ENCODE data around the gene LHX2. TPM values are rescaled to one million over a fixed set of nuclear protein-coding genes. Genes with fewer than 3 reads are reported as not detected.

Gene LHX2
- total and polyA plus RNA-seq, 8 donors = not detected

DNA sequence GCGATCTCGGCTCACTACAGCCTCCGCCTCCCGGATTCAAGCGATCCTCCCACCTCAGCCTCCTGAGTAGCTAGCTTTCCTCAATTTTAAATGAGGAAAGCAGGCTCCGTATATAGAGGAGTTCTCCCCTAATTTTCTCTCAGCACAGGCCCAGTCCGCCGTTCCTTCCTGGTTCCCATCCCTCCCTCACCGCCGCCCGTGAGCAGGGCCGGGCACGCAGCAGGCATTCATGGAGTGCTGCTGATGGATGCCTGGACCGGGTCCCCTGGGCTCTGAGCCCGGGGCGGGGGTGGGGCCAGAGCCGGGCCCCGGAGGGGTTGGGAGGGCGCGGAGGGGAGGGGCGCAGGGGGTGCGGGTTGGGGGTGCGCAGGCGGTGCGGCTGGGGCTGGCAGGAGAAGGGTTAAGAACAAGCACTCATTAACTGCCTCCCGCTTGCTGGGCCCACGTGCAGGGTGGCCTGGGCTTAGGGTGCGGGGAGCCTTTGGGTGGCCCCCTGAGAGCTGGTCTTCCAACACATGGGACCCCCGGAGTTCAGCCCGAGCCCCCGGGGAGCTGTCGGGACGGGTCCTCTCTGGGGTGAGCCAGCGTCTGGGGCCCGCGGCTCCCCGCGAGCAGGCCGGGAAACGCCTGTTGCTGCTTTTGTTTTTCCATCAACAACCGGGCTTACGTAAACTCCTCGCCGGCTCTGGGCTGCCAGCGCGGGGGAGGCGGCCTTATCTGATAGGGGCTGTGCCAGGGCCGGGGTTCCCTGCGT lies 33.7 kb downstream of the LHX2 start:
- intact Hi-C loops (cut with DNase I) = no loop called here
- FAIRE-seq (no peak), ATAC-seq (peak; percentile 59 to 84 (median 66)), DNase-seq (peak in 5 of 6 donors; percentile 19 to 74 (median 44))
- whole genome bisulfite sequencing, 2 donors = 11% methylated on average over 48 to 49 of the region's 49 CpGs
- Histone ChIP-seq H3K9me3 (no peaks in the 10 kb centered on the region), H3K27ac (no peak overlapping the region), H3K4me1 (peaks cover 0 to 7% (median 4%) of the 10 kb centered on the region in 3 donors), H3K4me3 (peak overlapping the region in 2 of 4 donors; percentile 21 to 23), H3K27me3 (peaks cover 0 to 10% (median 0%) of the 10 kb centered on the region in 4 donors), H3K36me3 (no peaks in the 10 kb centered on the region)
- TF ChIP-seq, protein P1, sequence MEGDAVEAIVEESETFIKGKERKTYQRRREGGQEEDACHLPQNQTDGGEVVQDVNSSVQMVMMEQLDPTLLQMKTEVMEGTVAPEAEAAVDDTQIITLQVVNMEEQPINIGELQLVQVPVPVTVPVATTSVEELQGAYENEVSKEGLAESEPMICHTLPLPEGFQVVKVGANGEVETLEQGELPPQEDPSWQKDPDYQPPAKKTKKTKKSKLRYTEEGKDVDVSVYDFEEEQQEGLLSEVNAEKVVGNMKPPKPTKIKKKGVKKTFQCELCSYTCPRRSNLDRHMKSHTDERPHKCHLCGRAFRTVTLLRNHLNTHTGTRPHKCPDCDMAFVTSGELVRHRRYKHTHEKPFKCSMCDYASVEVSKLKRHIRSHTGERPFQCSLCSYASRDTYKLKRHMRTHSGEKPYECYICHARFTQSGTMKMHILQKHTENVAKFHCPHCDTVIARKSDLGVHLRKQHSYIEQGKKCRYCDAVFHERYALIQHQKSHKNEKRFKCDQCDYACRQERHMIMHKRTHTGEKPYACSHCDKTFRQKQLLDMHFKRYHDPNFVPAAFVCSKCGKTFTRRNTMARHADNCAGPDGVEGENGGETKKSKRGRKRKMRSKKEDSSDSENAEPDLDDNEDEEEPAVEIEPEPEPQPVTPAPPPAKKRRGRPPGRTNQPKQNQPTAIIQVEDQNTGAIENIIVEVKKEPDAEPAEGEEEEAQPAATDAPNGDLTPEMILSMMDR (IDR thresholded peaks at IDR 0.05) = no peak

GRCh38 chr9:124045830-124046177 lies 34.2 kb downstream of the LHX2 start:
- Histone ChIP-seq H3K4me1 (peaks cover 0 to 6% (median 4%) of the 10 kb centered on the region in 3 donors), H3K27ac (no peak overlapping the region), H3K27me3 (peaks cover 0 to 10% (median 0%) of the 10 kb centered on the region in 4 donors), H3K4me3 (peak overlapping the region in 2 of 4 donors; percentile 21 to 23), H3K36me3 (no peaks in the 10 kb centered on the region), H3K9me3 (no peaks in the 10 kb centered on the region)
- ATAC-seq (peak in 2 of 4 donors; percentile 6 to 12), DNase-seq (no peak), FAIRE-seq (no peak)
- TF ChIP-seq, protein P1 (IDR thresholded peaks at IDR 0.05) = no peak
- WGBS, 2 donors = 12 to 16% methylated on average over 11 to 18 of the region's 18 CpGs
- intact Hi-C loops (cut with DNase I) = no loop called here

GRCh38 chr9:124046189-124046588 lies 34.6 kb downstream of the LHX2 start:
- no peak for DNase-seq
- WGBS, 2 donors = 66 to 69% methylated on average over 10 of the region's 10 CpGs
- Histone ChIP-seq H3K27me3 (peaks cover 0 to 9% (median 0%) of the 10 kb centered on the region in 4 donors), H3K4me1 (peaks cover 0 to 2% (median 2%) of the 10 kb centered on the region in 3 donors), H3K9me3 (no peaks in the 10 kb centered on the region), H3K27ac (no peak overlapping the region), H3K4me3 (no peak overlapping the region), H3K36me3 (no peaks in the 10 kb centered on the region)
- ATAC-seq = no peak
- intact Hi-C loops (cut with DNase I) = no loop called here
- TF ChIP-seq, protein P1 (IDR thresholded peaks at IDR 0.05) = no peak
- FAIRE-seq = no peak

DNA sequence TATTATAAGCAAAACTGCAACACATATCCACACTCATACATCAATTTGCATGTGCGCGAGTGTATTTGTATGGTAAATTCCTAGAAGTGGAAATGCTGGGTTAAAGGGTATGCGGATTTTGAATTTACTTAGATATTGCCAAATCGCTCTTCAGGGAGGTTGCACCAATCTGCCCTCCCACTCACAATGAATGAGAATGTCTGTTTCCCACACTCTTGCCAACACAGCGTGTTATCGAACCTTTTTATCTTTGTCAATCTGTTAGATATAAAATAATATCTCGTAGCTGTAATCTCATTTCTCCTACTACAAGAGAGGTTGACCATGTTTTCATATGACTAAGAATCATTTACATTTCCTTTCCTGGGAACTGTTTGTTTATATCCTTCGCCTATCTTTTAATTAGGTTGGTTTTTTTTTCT lies 35.7 kb downstream of the LHX2 start:
- Histone ChIP-seq H3K27ac (no peak overlapping the region), H3K27me3 (peaks cover 0 to 4% (median 0%) of the 10 kb centered on the region in 4 donors), H3K4me3 (no peak overlapping the region), H3K9me3 (no peaks in the 10 kb centered on the region), H3K4me1 (no peaks in the 10 kb centered on the region), H3K36me3 (no peaks in the 10 kb centered on the region)
- ATAC-seq (no peak), FAIRE-seq (no peak), DNase-seq (no peak)
- TF ChIP-seq, protein P1 (IDR thresholded peaks at IDR 0.05) = no peak
- intact Hi-C loops (cut with DNase I) = no loop called here
- WGBS, 2 donors = 54 to 64% methylated on average over 8 of the region's 8 CpGs

DNA sequence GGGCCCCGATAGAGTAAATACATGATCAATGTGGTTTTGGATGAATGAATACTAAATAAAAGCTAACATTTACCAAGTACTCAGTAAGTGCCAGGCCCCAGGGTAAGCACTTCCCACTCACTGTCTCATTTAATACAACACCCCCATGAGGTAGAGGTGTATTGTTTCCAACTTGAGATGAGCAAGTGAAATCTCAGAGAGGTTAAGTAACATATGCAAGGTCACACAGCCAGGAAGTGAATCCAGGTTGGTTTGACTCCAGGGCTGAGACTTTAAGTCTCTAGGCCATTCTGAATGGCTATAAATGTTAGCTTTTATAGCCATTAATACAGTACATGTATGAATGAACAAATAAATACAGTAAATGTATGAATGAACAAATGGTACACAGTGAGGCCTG lies 39.4 kb downstream of the LHX2 start:
- Histone ChIP-seq H3K9me3 (no peaks in the 10 kb centered on the region), H3K36me3 (no peaks in the 10 kb centered on the region), H3K27me3 (peaks cover 0 to 4% (median 0%) of the 10 kb centered on the region in 4 donors), H3K4me3 (no peak overlapping the region), H3K27ac (no peak overlapping the region), H3K4me1 (no peaks in the 10 kb centered on the region)
- no peak for ATAC-seq
- intact Hi-C loops (cut with DNase I) = no loop called here
- TF ChIP-seq, protein P1 (IDR thresholded peaks at IDR 0.05) = no peak
- DNase-seq = no peak
- WGBS, 2 donors = 66 to 86% methylated on average over 1 of the region's 1 CpG
- FAIRE-seq = no peak
